CD14-positive monocyte (primary cell): ENCODE data around the gene KREMEN1. TPM values are rescaled to one million over a fixed set of nuclear protein-coding genes. Genes with fewer than 3 reads are reported as not detected.

ENCODE experiments used
- DNase-seq, 3 donors: peaks; one replicate each; pipeline ENCODE4 v3.0.0-alpha.2; 2011 to 2022
- H2AFZ ChIP-seq: 2 replicates; pipeline ENCODE4 v1.6.0; 2012; ENCODE audit warnings: mild to moderate bottlenecking, low read depth, low read length, inconsistent platforms; ENCODE audit not compliant: insufficient read depth, poor library complexity, severe bottlenecking
- H3K27ac ChIP-seq, 2 donors: 1 replicate in 1 of 2; 2 replicates in 1 of 2; pipeline ENCODE4 v1.5.1; 2012 to 2013; ENCODE audit warnings: low read length in 2 of 2, control low read depth in 1 of 2, inconsistent platforms in 1 of 2, low read depth in 1 of 2, mild to moderate bottlenecking in 1 of 2
- H3K27me3 ChIP-seq, 2 donors: one replicate each; pipeline versions ENCODE4 v1.6.0 to v1.6.1; 2011 to 2013; ENCODE audit warnings: low read length in 2 of 2; ENCODE audit not compliant: control insufficient read depth in 2 of 2, insufficient read depth in 2 of 2
- H3K36me3 ChIP-seq, 2 donors: replicated peaks in 1 of 2; 1 replicate in 1 of 2; 2 replicates in 1 of 2; pipeline versions ENCODE4 v1.5.1 to v1.6.1; 2012 to 2013; ENCODE audit warnings: low read length in 2 of 2, control low read depth in 1 of 2, inconsistent platforms in 1 of 2, mild to moderate bottlenecking in 1 of 2; ENCODE audit not compliant: insufficient read depth in 2 of 2, control insufficient read depth in 1 of 2
- H3K4me1 ChIP-seq, 2 donors: 1 replicate in 1 of 2; 2 replicates in 1 of 2; pipeline versions ENCODE4 v1.5.1 to v1.6.1; 2012 to 2013; ENCODE audit warnings: low read length in 2 of 2, control low read depth in 1 of 2, inconsistent platforms in 1 of 2, mild to moderate bottlenecking in 1 of 2, moderate library complexity in 1 of 2; ENCODE audit not compliant: insufficient read depth in 2 of 2, control insufficient read depth in 1 of 2
- H3K4me2 ChIP-seq: replicated peaks from 2 replicates; pipeline ENCODE3; 2012; ENCODE audit warnings: low read length, moderate library complexity, mild to moderate bottlenecking; ENCODE audit not compliant: poor library complexity, severe bottlenecking; ENCODE audit errors: extremely low read depth
- H3K4me3 ChIP-seq, 3 experiments: fragments of 200-600 bp in 1 of 3; sonication (generic) in 1 of 3; replicated peaks in 1 of 3; 1 replicate in 2 of 3; 2 replicates in 1 of 3; pipeline ENCODE4 v1.5.1; 2011 to 2013; ENCODE audit warnings: low read length in 3 of 3, mild to moderate bottlenecking in 3 of 3, control low read depth in 2 of 3, low read depth in 2 of 3, inconsistent platforms in 1 of 3, moderate library complexity in 1 of 3
- H3K79me2 ChIP-seq: 2 replicates; pipeline ENCODE4 v1.6.0; 2012; ENCODE audit warnings: mild to moderate bottlenecking, control low read depth, inconsistent platforms, low read length, moderate library complexity; ENCODE audit not compliant: insufficient read depth
- H3K9ac ChIP-seq: 2 replicates; pipeline ENCODE4 v1.6.0; 2017; ENCODE audit warnings: low read length, mild to moderate bottlenecking; ENCODE audit not compliant: insufficient read depth, poor library complexity, severe bottlenecking
- H3K9me3 ChIP-seq, 2 donors: replicated peaks in 1 of 2; 1 replicate in 1 of 2; 2 replicates in 1 of 2; pipeline versions ENCODE4 v1.5.1 to v1.6.1; 2012 to 2013; ENCODE audit warnings: low read length in 2 of 2, control low read depth in 1 of 2; ENCODE audit not compliant: control insufficient read depth in 1 of 2, insufficient read depth in 1 of 2
- H4K20me1 ChIP-seq: 2 replicates; pipeline ENCODE4 v1.6.0; 2012; ENCODE audit warnings: mild to moderate bottlenecking, low read length, control low read depth, moderate library complexity; ENCODE audit not compliant: insufficient read depth
- H3K27ac Mint-ChIP-seq, 7 donors: one replicate each; pipeline ENCODE4 v1.8.0; 2020; ENCODE audit warnings: mild to moderate bottlenecking in 7 of 7, mixed read lengths in 7 of 7, moderate library complexity in 6 of 7, inconsistent platforms in 2 of 7
- H3K27me3 Mint-ChIP-seq, 3 donors: one replicate each; pipeline ENCODE4 v1.8.0; 2021 to 2022; ENCODE audit warnings: low read depth in 3 of 3, mild to moderate bottlenecking in 3 of 3, mixed read lengths in 3 of 3, moderate library complexity in 3 of 3, inconsistent platforms in 1 of 3
- H3K36me3 Mint-ChIP-seq, 2 donors: one replicate each; pipeline ENCODE4 v1.8.0; 2020; ENCODE audit warnings: mixed read lengths in 2 of 2, inconsistent platforms in 1 of 2, mild to moderate bottlenecking in 1 of 2
- H3K4me1 Mint-ChIP-seq: one replicate; pipeline ENCODE4 v1.8.0; 2020; ENCODE audit warnings: mild to moderate bottlenecking, mixed read lengths
- H3K4me3 Mint-ChIP-seq, 2 donors: one replicate each; pipeline ENCODE4 v1.8.0; 2020; ENCODE audit warnings: mild to moderate bottlenecking in 2 of 2, mixed read lengths in 2 of 2, moderate library complexity in 1 of 2
- H3K9me3 Mint-ChIP-seq, 7 donors: one replicate each; pipeline ENCODE4 v1.8.0; 2020 to 2022; ENCODE audit warnings: mixed read lengths in 7 of 7, mild to moderate bottlenecking in 6 of 7, moderate library complexity in 6 of 7, inconsistent platforms in 2 of 7
- CTCF ChIP-seq: fragments of 200-600 bp; IDR thresholded peaks from one replicate; pipeline ENCODE4 v1.8.0; 2022; ENCODE audit warnings: antibody characterized with exemption, mild to moderate bottlenecking
- WGBS: methylation state at CpG from one replicate; pipeline ENCODE4 v1.1.5; 2013; ENCODE audit warnings: missing lambda C conversion rate; ENCODE audit not compliant: insufficient coverage; 5-methylcytosine and 5-hydroxymethylcytosine counted together
- intact Hi-C, 2 donors: fragments of 100-400 bp; cut with micrococcal nuclease; formaldehyde crosslinking; loops; one replicate each; pipeline versions ENCODE4 v1.15.0 to v1.15.1; 2023
- polyA plus RNA-seq, 3 donors: library from polyadenylated mRNA; depleted of rRNA in 1 of 3; unstranded in 2 of 3; stranded (reverse) in 1 of 3; fragments of 300-500 nt in 2 of 3; fragments of >200 nt in 1 of 3; fragmentation: Illumina TruSeq in 2 of 3; gene quantifications; 1 replicate in 2 of 3; 2 replicates in 1 of 3; pipeline ENCODE4 v1.2.3, GENCODE V29; 2012 to 2021

The KREMEN1 gene
- polyA plus RNA-seq, 3 donors, result 0.47 to 1.6 (median 0.69) TPM

DNA sequence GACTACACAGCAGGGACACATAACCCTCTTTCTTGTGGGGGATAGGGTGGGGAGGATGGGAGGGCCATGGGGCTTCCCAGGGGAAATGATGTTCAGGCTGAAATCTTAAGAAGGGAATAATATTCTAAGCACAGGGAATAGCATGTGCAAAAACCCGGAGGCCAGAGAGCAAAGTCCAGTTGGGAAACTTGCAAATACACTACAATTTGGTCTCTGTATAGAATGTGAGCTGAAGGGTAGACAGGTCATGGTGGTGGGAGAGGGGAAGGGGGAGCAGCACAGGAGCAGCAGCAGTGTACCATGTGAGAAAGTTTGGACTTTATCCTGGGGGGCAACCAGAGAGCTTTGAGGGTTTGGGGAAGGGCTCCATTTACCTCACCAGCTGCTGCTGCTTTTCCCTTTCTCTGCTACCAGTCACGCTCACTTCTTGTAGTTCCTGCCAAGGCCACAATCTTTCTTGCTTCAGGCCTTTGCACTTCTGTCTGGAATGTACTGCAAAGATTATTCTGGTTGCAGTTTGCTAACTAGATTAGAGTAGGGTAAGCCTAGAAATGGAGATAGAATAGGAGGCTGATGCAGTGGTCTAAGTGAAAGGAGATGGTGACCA is 43.0 kb downstream of the KREMEN1 start:
- Mint-ChIP-seq H3K27me3 (peaks cover 7 to 9% (median 9%) of the 10 kb centered on the region in 3 donors), H3K27ac (peak overlapping the region in 2 of 7 donors; percentile 1 to 33)

More for the DNA sequence above, 43.0 kb downstream of the KREMEN1 start:
- Histone ChIP-seq H4K20me1 (no peaks in the 10 kb centered on the region), H3K27ac (no peak overlapping the region), H3K9me3 (no peaks in the 10 kb centered on the region), H3K79me2 (no peaks in the 10 kb centered on the region), H3K9ac (no peak overlapping the region), H3K27me3 (peaks cover 0 to 2% of the 10 kb centered on the region in 2 donors), H2AFZ (no peak overlapping the region), H3K36me3 (no peaks in the 10 kb centered on the region), H3K4me2 (no peak overlapping the region), H3K4me1 (peaks cover 15 to 24% of the 10 kb centered on the region in 2 donors), H3K4me3 (no peak overlapping the region)
- no peak for TF ChIP-seq CTCF
- H3K36me3 Mint-ChIP-seq, result no peaks in the 10 kb centered on the region
- DNase-seq, result no peak
- WGBS, result 83% methylated on average over 1 of the region's 2 CpGs
- H3K4me1 Mint-ChIP-seq, result peaks cover 23% of the 10 kb centered on the region
- H3K4me3 Mint-ChIP-seq, result no peak overlapping the region
- intact Hi-C loops, result no loop called here
- peaks cover 0 to 7% (median 4%) of the 10 kb centered on the region in 7 donors for H3K9me3 Mint-ChIP-seq
